IMR-90 (cell line): ENCODE data around the gene CUL4A. TPM values are rescaled to one million over a fixed set of nuclear protein-coding genes. Genes with fewer than 3 reads are reported as not detected.
"Not testable (repeated sequence)": the region's sequence is repeated elsewhere in the genome, so short reads cannot be mapped to it uniquely, and the experiment has no call there.

Source experiments
- ATAC-seq: fragments of 200-7000 bp; cut with Tn5 transposase; 2 replicates; pipeline ENCODE4 v1.9.1; 2020; ENCODE audit warnings: low read depth, mild to moderate bottlenecking, moderate library complexity
- BruUV-seq: library from RNA; stranded (reverse); fragments of 400-500 nt; replicated peaks from 2 replicates; lab custom pipeline; 2021; lab: Mats Ljungman, UMichigan
- CTCF ChIA-PET: fragments of 300-600 bp; formaldehyde crosslinking; extraction: SDS; loops from one replicate; lab custom pipeline; 2021; ENCODE audit warnings: antibody characterized with exemption; lab: Yijun Ruan, JAX
- POLR2A ChIA-PET: fragments of 300-600 bp; sonication (Branson Sonifier 250); formaldehyde crosslinking; loops from one replicate; lab custom pipeline; 2022; ENCODE audit warnings: antibody characterized with exemption; ENCODE audit not compliant: unreplicated experiment; lab: Charles Lee
- DNase-seq: peaks from one replicate; pipeline ENCODE4 v3.0.0; 2013
- H2AFZ ChIP-seq: replicated peaks from 2 replicates; pipeline ENCODE3; 2013; ENCODE audit warnings: low read length, mild to moderate bottlenecking; ENCODE audit not compliant: poor library complexity
- H2AK5ac ChIP-seq: 2 replicates; pipeline ENCODE4 v1.6.1; 2013; ENCODE audit warnings: low read depth, low read length, inconsistent platforms
- H2AK9ac ChIP-seq: replicated peaks from 2 replicates; pipeline ENCODE3; 2013; ENCODE audit warnings: mild to moderate bottlenecking, low read depth, low read length, moderate library complexity; ENCODE audit not compliant: poor library complexity
- H2BK120ac ChIP-seq: 2 replicates; pipeline ENCODE4 v1.6.1; 2013; ENCODE audit warnings: low read depth, low read length, inconsistent platforms
- H2BK15ac ChIP-seq: 3 replicates; pipeline ENCODE4 v1.6.1; 2013; ENCODE audit warnings: low read depth, low read length, inconsistent platforms
- H2BK20ac ChIP-seq: 2 replicates; pipeline ENCODE4 v1.6.1; 2013; ENCODE audit warnings: low read depth, mild to moderate bottlenecking, inconsistent platforms, low read length, moderate library complexity
- H2BK5ac ChIP-seq: 2 replicates; pipeline ENCODE4 v1.6.1; 2013; ENCODE audit warnings: mild to moderate bottlenecking, low read depth, low read length, inconsistent platforms; ENCODE audit not compliant: poor library complexity, severe bottlenecking
- H3K14ac ChIP-seq: replicated peaks from 2 replicates; pipeline ENCODE4 v1.6.1; 2013; ENCODE audit warnings: low read depth, low read length, inconsistent platforms
- H3K18ac ChIP-seq: 2 replicates; pipeline ENCODE4 v1.6.1; 2013; ENCODE audit warnings: low read depth, low read length, control low read depth
- H3K23ac ChIP-seq: 2 replicates; pipeline ENCODE4 v1.6.1; 2013; ENCODE audit warnings: low read depth, low read length, inconsistent platforms
- H3K27ac ChIP-seq: 2 replicates; pipeline ENCODE4 v1.5.1; 2013; ENCODE audit warnings: mild to moderate bottlenecking, control low read depth, low read length; ENCODE audit not compliant: insufficient read depth
- H3K27me3 ChIP-seq: 2 replicates; pipeline ENCODE4 v1.6.1; 2013; ENCODE audit warnings: low read length; ENCODE audit not compliant: control insufficient read depth, insufficient read depth
- H3K36me3 ChIP-seq: 2 replicates; pipeline ENCODE4 v1.6.1; 2013; ENCODE audit warnings: low read length, mixed read lengths; ENCODE audit not compliant: control insufficient read depth, insufficient read depth
- H3K4ac ChIP-seq: 2 replicates; pipeline ENCODE4 v1.6.1; 2013; ENCODE audit warnings: low read depth, low read length, inconsistent platforms
- H3K4me1 ChIP-seq: 2 replicates; pipeline ENCODE4 v1.6.1; 2013; ENCODE audit warnings: low read length, mixed read lengths; ENCODE audit not compliant: control insufficient read depth, insufficient read depth
- H3K4me2 ChIP-seq: 2 replicates; pipeline ENCODE4 v1.6.1; 2013; ENCODE audit warnings: low read depth, mild to moderate bottlenecking, control low read depth, low read length, moderate library complexity
- H3K4me3 ChIP-seq: 2 replicates; pipeline ENCODE4 v1.5.1; 2013; ENCODE audit warnings: low read depth, mild to moderate bottlenecking, control low read depth, low read length, moderate library complexity; ENCODE audit not compliant: insufficient read depth
- H3K56ac ChIP-seq: 2 replicates; pipeline ENCODE4 v1.6.1; 2013; ENCODE audit warnings: low read length, inconsistent platforms; ENCODE audit not compliant: insufficient read depth; ENCODE audit errors: extremely low read depth
- H3K79me1 ChIP-seq, 2 experiments: 2 replicates each; pipeline ENCODE4 v1.6.1; 2013; ENCODE audit warnings: low read length in 2 of 2, inconsistent platforms in 1 of 2, low read depth in 1 of 2
- H3K9ac ChIP-seq: 2 replicates; pipeline ENCODE4 v1.6.1; 2013; ENCODE audit warnings: low read depth, low read length, control low read depth
- H3K9me1 ChIP-seq: 2 replicates; pipeline ENCODE4 v1.6.1; 2013; ENCODE audit warnings: low read length, inconsistent platforms; ENCODE audit not compliant: insufficient read depth
- H3K9me3 ChIP-seq: 2 replicates; pipeline ENCODE4 v1.6.1; 2013; ENCODE audit warnings: low read length; ENCODE audit not compliant: control insufficient read depth, insufficient read depth
- H4K20me1 ChIP-seq: 2 replicates; pipeline ENCODE4 v1.6.1; 2013; ENCODE audit warnings: low read length, inconsistent platforms; ENCODE audit not compliant: insufficient read depth
- H4K5ac ChIP-seq: 2 replicates; pipeline ENCODE4 v1.6.1; 2013; ENCODE audit warnings: mild to moderate bottlenecking, low read depth, low read length, control low read depth
- H4K8ac ChIP-seq, 2 experiments: 2 replicates each; pipeline ENCODE4 v1.6.1; 2013; ENCODE audit warnings: low read depth in 2 of 2, low read length in 2 of 2, control low read depth in 1 of 2, inconsistent platforms in 1 of 2
- H4K91ac ChIP-seq: 2 replicates; pipeline ENCODE4 v1.6.1; 2013; ENCODE audit warnings: low read depth, low read length, inconsistent platforms; ENCODE audit not compliant: insufficient read depth
- WGBS, 2 experiments: methylation state at CpG; one replicate each; pipeline versions ENCODE4 v1.1.5 to v1.1.7; 2013; ENCODE audit warnings: missing lambda C conversion rate in 2 of 2; ENCODE audit not compliant: insufficient read length in 1 of 2; ENCODE audit errors: extremely low coverage in 2 of 2; 5-methylcytosine and 5-hydroxymethylcytosine counted together
- dilution Hi-C: fragments of 300-500 bp; cut with HindIII; formaldehyde crosslinking; loops from one replicate; pipeline ENCODE4 v1.14.3; 2018; ENCODE audit warnings: low sequenced_read_pairs; ENCODE audit not compliant: unreplicated experiment
- in situ Hi-C: fragments of 300-500 bp; cut with MboI; formaldehyde crosslinking; loops from 3 replicates; pipeline ENCODE4 v1.14.3; 2019; ENCODE audit warnings: low sequenced_read_pairs, inconsistent platforms, mixed read lengths
- intact Hi-C: fragments of 100-400 bp; cut with micrococcal nuclease; formaldehyde crosslinking; loops from 2 replicates; pipeline ENCODE4 v1.10.0; 2022
- polyA plus RNA-seq, 3 experiments: library from polyadenylated mRNA; depleted of rRNA; stranded (reverse); fragments of >200 nt; gene quantifications; 2 replicates each; pipeline ENCODE4 v1.2.3, GENCODE V29; 2012; ENCODE audit warnings: low replicate concordance in 1 of 3
- total RNA-seq: library from RNA; depleted of rRNA; stranded (reverse); fragments of >200 nt; gene quantifications from 2 replicates; pipeline ENCODE4 v1.2.3, GENCODE V29; 2012

The CUL4A gene
- total and polyA plus RNA-seq, 2 of the 4 experiments (the other 2 are of a cell fraction), result 86.0 to 146 TPM

DNA sequence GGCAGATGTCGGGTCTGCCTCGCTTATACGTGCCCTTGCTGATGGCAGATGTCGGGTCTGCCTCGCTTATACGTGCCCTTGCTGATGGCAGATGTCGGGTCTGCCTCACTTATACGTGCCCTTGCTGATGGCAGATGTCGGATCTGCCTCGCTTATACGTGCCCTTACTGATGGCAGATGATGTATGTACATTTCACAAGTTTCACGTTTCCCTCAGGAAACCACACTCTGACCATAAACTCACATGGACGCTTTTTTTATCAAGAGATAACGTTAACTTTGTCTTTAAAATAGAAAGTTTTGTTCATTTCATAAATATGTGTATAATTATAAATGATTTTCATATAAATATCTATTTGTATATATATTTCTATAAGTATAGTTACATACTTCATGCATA, 53.6 kb downstream of the CUL4A start:
- CTCF ChIA-PET, ATAC-seq: not testable (repeated sequence)

More for the DNA sequence above, 53.6 kb downstream of the CUL4A start:
- H2BK15ac ChIP-seq, H3K56ac ChIP-seq, H3K4me1 ChIP-seq, H3K9ac ChIP-seq, H3K4ac ChIP-seq, H3K27ac ChIP-seq, BruUV-seq, H4K8ac ChIP-seq, H2AK5ac ChIP-seq, H2AFZ ChIP-seq, intact Hi-C loops, H2BK120ac ChIP-seq, H3K4me3 ChIP-seq, H3K18ac ChIP-seq, H4K5ac ChIP-seq, H2BK20ac ChIP-seq, in situ Hi-C loops, H3K9me1 ChIP-seq, dilution Hi-C loops, H3K4me2 ChIP-seq, DNase-seq, H2AK9ac ChIP-seq, H4K20me1 ChIP-seq, H3K23ac ChIP-seq, H3K14ac ChIP-seq, H3K27me3 ChIP-seq, POLR2A ChIA-PET, H3K9me3 ChIP-seq, H4K91ac ChIP-seq, H2BK5ac ChIP-seq: not testable (repeated sequence)
- H3K79me1 ChIP-seq, result peaks cover 4 to 17% of the 10 kb centered on the region in 2 experiments; a peak in 3 of 4 replicates
- peaks cover 39% of the 10 kb centered on the region for H3K36me3 ChIP-seq
- WGBS, 2 experiments, result no CpG with 5 or more reads among the region's 14 CpGs
